GM18517 (cell line): ENCODE measurements around the gene TAAR6.
"Not testable (repeated sequence)": the region's sequence is repeated elsewhere in the genome, so short reads cannot be mapped to it uniquely, and the experiment has no call there.

ENCODE experiments used
- ATAC-seq: cut with Tn5 transposase; IDR thresholded peaks from one replicate; pipeline ENCODE4 v1.9.1; 2021; ENCODE audit warnings: mild to moderate bottlenecking, moderate library complexity; ENCODE audit not compliant: unreplicated experiment

The TAAR6 gene, protein sequence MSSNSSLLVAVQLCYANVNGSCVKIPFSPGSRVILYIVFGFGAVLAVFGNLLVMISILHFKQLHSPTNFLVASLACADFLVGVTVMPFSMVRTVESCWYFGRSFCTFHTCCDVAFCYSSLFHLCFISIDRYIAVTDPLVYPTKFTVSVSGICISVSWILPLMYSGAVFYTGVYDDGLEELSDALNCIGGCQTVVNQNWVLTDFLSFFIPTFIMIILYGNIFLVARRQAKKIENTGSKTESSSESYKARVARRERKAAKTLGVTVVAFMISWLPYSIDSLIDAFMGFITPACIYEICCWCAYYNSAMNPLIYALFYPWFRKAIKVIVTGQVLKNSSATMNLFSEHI

DNA sequence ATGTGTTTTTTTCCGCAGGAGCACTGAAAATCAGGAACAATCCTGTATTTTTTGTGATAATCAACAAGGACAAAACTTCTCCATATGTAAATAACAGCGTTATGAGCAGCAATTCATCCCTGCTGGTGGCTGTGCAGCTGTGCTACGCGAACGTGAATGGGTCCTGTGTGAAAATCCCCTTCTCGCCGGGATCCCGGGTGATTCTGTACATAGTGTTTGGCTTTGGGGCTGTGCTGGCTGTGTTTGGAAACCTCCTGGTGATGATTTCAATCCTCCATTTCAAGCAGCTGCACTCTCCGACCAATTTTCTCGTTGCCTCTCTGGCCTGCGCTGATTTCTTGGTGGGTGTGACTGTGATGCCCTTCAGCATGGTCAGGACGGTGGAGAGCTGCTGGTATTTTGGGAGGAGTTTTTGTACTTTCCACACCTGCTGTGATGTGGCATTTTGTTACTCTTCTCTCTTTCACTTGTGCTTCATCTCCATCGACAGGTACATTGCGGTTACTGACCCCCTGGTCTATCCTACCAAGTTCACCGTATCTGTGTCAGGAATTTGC lies at the start of gene TAAR6:
Gene TAAR6, plus strand, starts transcription at position 102 of the 557 bp plus-strand sequence. Its CDS starts 0 bp downstream, at position 102.
- no peak for ATAC-seq

DNA sequence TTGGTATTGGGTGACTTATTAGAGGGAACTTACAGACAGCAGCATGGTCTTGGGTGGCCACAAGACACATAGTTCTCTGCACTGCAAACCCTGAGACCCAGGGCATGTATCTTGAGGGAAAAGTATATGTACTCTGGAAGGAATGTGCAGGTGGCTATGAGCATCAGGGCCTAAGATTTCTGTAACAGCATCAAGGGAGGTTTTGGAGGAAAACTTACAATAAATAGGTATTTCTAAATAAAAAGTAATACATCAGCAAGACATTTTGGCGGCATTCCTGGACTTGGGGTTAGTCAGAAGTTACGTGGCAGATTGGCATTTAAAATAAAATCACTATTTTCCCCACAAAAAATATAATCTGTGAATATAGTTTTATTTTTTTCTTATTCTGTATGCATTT lies 49.2 kb upstream of the TAAR6 start:
- no peak for ATAC-seq

DNA sequence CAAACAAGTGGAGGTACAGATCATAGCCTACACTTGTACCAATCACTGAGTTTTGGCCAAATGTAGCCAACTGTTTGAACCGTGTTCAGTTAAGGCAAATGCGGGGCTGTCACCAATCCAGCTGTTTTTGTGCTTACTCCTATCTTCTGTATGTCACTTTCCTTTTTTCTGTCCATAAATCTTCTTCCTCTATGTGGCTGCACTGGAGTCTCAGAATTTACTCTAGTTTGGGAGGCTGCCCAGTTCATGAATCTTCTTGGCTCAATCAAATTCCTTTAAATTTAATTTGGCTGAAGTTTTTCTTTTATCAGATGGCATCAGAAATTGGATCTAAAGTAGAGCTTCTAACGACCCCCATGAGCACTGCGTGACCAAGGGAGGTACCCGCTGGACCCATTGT lies 45.5 kb upstream of the TAAR6 start:
- no peak for ATAC-seq

DNA sequence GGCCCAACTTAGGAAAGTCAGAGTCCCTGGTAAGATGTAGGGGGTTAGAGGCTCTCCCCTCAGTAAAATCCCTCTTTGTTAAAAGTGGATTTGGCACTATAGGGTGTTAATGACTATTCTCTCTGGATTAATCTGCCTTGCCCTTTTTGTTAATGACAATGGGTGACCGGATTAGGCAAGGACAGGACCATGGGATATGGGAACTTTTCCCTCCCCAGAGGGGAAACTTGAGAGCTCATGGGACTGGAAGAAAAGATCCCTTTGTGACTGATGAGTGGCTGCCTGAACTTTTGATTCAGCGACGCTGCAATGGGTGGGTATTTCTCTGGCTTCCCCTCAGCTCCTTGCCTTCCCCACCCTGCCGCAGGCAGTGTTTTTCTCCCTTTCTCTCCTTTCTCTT lies 44.3 kb upstream of the TAAR6 start:
- no peak for ATAC-seq

DNA sequence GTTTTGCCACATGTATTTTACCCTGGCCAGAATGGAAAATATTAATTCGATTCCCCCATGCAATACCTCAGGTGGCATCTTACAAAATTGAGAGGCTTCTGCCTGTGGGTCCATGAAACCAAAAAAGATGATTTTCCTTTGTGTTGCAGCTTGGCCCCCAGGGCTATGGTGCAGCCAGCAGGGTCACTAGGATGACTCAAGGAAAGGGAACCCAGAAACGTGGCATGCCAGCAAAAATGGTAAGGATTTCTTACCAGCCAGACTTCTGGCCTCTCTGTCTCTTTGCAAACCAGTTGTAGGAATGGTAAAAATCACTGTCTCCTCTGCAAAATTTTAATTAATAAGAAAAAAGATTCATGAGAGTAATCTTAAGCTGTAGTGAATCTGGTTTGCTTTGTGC lies 43.7 kb upstream of the TAAR6 start:
- ATAC-seq: no peak

DNA sequence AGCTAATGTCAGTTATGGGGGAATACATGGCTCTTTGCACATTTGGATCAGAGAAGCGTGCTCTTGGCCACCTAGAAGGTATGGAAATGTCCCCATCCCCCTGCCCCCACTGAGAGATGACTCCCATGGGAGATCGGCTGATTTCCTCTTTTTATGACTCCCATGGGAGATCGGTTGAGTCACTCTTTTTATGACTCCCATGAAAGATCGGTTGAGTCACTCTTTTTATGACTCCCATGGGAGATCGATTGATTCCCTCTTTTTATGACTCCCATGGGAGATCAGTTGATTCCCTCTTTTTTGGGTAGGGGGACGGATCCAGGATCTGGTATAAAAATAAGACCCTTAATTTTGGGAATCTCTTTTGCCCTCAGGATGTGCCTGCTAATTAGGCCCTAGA lies 42.3 kb upstream of the TAAR6 start:
- no peak for ATAC-seq

DNA sequence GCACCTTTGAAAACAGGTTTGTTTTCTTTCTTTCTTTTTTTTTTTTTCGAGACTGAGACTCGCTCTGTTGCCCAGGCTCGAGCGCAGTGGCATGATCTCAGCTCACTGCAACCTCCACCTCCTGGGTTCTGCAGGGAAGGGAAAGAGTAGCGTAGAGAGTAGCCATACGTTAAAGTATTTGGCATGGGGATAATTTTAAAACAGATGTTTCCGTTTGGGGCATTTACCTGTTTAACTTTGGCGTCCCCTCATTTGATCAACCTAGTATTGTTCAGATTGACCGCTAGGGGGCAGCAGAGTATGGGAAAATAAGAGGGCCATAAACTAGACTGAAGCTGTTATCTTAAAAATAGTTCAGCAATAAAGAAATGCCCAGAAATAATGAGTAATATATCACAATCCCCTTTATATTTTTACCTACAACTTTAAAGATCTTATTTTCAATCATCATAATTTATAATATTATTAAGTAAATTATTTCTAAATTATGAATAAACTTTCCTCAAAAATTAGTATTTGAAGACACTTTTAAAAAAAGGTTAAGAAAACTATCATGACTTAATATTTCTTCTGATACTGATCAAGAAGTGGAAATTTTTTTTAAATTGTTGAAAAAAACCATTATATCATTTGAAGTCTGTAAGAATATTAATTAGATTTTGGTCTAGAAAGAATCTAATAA lies 39.7 kb upstream of the TAAR6 start:
- ATAC-seq: peak; percentile 96

DNA sequence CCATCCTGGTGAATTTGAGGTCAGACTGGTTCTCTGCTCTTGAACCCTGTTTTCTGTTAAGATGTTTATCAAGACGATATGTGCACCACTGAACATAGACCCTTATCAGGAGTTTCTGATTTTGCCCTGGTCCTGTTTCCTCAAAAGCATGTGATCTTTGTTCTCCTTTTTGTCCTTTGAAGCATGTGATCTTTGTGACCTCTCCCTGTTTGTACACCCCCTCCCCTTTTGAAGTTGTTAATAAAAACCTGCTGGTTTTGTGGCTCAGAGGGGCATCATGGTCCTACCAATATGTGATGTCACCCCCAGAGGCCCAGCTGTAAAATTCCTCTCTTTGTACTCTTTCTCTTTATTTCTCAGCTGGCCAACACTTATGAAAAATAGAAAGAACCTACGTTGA lies 35.6 kb upstream of the TAAR6 start:
- not testable (repeated sequence) for ATAC-seq

DNA sequence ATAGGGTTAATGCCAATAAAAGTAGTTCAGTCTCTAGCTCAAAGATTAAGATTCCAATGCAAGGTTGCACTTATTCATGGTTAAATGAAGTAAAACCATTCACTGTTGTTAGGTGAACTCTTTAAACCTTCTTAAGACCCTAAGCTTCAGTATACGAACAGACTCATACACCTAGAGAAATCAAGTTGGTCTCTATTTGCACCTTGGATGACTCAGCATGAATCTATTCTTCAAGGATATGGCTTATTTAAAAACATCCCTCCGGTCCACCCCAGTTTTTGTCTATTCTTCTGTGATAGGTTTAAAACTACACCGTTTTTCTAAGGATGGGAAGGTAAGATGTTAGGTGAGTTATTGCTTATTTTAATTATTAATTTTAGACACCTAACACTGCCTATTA lies 33.0 kb upstream of the TAAR6 start:
- ATAC-seq: no peak

DNA sequence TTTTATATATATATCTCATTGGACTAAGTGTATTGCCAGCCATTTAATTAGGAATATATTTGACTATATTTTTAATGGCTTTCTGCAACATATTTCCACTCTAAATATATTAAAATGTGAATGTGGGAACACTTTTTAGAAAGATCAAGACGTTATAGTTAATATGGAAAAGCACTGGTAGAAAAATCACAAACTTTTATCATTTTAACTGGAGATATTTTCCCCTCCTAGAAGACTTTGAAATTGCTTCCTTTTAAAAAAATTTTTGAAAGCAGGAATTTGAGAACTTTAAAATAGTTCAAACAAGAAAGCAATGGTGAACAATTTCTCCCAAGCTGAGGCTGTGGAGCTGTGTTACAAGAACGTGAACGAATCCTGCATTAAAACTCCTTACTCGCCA lies 32.1 kb upstream of the TAAR6 start, which contains the start of gene TAAR9:
Gene TAAR9, plus strand, starts transcription at position 301 of the 400 bp plus-strand sequence. Its CDS starts 13 bp downstream, at position 314.
- ATAC-seq: no peak

DNA sequence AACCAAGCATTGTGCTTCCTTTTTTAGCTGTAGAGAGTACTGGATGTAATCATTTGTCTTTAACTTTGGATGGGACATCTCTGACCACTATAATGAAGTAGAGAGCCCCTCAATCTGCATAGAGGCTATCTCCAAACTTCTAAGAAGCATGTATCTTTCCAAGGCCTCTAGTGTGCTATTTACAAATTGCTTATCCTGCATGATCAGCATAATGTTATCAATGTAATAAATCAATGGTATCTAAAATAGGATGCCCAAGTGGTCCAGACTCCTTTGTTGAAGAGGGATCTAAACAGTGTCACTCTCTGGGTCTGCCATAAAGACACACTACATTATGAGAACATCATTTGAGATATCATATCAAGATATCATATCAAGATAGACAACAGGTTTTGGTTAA lies 25.3 kb upstream of the TAAR6 start:
- ATAC-seq: no peak

DNA sequence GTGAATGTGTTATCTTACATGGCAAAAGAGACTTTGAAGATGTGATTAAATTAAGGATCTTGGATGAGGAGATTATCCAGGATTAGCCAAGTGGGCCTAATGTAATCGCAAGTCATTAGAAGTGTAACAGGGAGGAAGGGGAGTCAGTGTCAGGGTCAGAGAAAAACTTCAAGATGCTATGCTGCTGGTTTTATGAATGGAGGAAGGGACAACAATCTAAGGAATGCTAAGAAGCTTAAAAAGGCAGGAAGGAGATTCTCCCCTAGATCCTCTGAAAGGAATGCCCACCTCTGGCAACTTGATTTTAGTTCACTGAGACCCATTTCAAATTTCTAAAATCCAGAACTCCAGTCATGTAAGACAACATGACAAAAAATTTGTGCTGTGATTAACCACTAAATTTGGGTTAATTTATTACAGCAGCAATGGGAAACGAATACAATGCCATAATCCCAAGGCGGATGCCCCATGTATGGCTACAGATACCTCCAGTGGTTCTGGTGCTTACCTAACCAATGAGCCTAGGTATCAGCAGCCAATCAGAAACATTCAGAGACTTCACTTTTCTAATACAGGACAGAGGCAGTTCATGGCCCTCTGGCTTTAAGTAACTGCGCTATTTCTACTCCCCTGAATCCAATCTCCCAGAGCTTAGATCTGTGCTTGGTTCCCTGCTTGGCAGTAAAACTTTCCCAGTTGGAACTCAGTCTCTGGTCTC lies 21.2 kb upstream of the TAAR6 start:
- no peak for ATAC-seq

DNA sequence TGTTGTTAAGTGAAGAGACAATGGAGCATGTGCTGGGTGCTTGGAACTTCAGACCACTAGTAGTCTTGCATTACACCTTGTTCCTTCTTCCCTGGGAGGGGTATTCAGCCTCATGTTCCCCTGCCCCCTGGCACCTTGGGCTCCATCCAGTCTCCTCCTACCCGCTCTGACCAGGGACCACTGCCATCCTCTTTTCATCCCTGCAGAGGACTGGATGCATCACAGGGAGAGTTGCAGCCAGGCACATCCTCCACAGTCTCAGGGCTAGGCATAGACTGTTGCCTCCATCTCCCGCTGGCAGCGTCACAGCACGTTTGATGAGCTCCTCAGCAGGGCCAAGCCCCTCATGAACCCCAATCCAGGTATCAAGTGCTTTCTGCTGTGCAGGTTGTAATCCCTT lies 18.9 kb upstream of the TAAR6 start:
- ATAC-seq: no peak

DNA sequence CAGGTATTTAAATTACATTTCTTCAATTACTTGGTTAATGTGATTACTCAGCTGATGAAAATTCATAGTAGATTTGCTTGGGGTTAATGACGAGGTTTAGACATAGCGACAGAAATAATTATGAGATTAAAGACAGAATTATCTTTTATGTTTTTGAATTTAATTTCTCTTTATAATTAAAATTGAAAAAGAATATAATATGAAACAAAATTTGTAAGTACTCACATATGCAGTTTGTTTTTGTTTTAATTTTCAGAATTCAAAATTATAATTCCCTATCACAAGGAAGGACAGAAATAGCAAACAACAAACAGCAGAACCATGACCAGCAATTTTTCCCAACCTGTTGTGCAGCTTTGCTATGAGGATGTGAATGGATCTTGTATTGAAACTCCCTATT lies 17.8 kb upstream of the TAAR6 start, which contains the start of gene TAAR8:
Gene TAAR8, plus strand, starts transcription at position 301 of the 400 bp plus-strand sequence. Its CDS starts 21 bp downstream, at position 322.
- no peak for ATAC-seq

DNA sequence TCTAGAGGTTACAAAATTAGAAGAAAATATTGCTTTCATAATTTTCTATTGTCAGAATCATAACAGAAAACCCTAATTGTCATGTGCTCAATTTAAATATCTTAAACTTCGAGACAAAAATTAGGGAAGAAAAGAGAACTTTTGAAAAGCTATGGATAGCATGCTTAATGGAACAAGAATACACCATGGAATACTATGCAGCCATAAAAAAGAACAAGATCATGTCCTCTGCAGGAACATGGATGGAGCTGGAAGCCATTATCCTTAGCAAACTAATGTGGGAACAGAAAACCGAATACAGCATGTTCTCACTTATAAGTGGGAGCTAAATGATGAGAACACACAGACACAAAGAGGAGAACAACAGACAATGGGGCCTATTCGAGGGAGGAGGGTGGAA lies 10.0 kb upstream of the TAAR6 start:
- not testable (repeated sequence) for ATAC-seq

DNA sequence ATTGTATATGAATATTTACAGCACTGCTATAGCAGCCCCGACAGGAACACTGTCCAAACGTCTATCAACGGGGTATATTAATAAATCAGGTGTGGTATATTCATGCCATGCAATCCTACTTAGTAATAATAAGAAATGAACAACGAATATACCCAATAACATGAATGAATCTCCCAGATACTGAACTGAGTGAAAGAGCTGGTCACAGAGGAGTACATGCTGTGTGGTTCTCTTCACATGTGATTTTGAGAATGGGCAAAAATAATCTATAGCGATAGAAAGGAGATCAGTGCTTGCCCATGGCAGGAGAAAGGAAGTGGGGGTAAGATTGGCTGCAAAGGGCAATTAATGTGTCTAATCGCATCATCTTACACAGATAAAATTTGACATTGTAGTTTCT lies 3.7 kb upstream of the TAAR6 start:
- ATAC-seq: no peak

DNA sequence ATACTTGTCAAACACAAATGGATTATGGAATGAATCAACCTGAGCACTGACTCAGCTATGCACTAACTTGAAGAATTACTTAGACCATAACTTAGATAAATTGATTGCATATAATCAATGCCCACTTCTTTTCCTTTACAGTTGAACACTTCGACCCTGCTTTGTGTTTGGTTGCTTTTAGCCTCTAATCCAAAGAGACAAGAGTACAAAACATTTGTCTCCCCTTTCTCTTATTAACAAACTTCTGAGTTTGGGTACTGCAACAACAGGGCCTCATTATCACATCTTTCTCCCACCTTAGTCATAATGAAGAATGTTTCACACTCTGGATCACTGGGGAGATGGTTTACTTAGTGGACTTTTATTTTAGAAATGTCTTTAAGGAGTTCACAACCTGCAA lies 2.6 kb upstream of the TAAR6 start:
- no peak for ATAC-seq

DNA sequence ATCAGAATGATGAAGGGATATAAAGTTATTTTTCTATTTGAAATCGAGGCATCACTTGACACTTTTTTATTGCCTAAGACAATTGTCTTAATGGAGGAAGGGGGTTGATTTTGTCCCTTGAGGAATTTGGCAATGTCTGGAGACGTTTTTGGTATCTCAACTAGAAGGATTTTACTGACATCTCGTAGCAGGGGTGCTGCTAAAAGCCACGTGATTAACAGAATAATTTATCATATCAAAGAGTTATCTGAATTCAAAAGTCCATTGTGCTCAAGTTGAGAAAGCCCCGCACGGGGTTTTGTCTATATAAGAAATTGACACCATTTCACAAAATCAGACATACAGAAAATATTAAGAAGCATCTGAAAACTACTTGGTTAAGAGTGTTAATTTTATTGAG lies 1.5 kb upstream of the TAAR6 start:
- no peak for ATAC-seq

DNA sequence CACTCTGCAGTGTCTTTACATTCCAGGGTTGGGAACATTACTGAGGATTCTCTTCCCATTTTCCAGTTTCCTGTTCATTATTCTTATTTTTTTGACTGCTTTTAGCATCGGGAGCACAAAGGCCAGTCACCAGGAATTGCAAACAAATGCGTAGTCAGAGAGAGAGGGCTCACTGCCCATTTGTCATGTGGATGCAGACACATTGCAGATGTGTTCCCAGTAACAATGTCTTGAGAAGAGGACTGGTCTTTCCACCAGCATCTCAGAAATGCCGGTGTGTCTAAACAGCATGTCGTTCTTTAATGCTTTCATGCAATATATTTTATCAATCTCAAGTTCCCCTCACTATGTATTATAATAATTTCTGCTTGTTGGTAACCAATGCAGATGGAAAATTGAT lies 952 bp upstream of the TAAR6 start:
- ATAC-seq: no peak

DNA sequence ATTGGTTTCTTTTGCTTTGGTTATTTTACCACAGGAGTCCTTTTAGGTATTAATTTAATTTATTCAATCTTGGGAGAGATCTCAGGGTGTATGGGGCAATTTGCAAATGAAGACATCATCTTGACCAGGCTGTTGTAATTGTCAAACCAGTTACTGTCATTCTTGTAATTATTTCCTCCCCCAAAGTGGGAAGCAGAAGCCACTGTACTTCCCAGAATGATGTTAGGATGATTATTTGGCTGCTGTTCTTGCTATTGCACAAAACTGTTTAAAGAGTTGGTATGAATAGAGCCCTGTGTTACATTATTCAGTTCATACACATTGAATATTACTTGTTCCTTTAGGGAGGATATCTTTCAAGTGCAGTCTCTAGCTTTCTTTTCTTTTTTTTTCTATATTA lies 1.7 kb downstream of the TAAR6 start:
- ATAC-seq: no peak

DNA sequence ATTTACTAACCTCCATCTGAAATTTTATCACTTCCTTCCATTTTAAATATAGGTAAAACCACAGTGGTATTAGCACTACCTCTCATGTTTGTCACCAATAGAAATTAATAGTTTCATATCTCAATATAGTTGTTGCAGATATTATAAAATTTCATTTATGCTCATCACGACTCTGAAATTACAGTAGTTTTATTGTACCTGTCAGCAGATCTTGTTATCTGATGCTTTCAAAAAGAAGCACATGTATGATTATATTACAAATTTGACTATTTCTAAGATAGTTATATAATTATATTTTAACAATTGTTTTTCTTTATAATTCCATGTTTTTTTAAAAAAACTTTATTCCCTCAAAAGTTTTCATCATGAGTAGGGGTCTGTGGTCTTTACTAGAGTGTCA lies 14.6 kb downstream of the TAAR6 start:
- no peak for ATAC-seq
